ENCODE measurements around the gene ZBTB20. TPM values are rescaled to one million over a fixed set of nuclear protein-coding genes. Genes with fewer than 3 reads are reported as not detected.

ZBTB20 gene
- total and polyA plus RNA-seq, 10 of the 15 experiments (the other 5 are each of a cell fraction or from before 2014, with no cell fraction given) = 0.20 to 5.5 (median 2.2) TPM

GRCh38 chr3:115052906-115053305, 94.2 kb downstream of the ZBTB20 start:
- Histone ChIP-seq H3K4me3 (no peak overlapping the region), H4K20me1 (ENCODE audit: control insufficient read depth, insufficient read depth) (no peaks in the 10 kb centered on the region), H3K9ac (ENCODE audit: control insufficient read depth, insufficient read depth, low read length) (no peak overlapping the region), H3K4me1 (ENCODE audit: control insufficient read depth, insufficient read depth, low read length) (no peaks in the 10 kb centered on the region), H3K79me2 (ENCODE audit: control insufficient read depth, insufficient read depth, low read length) (no peaks in the 10 kb centered on the region), H3K36me3 (ENCODE audit: control insufficient read depth in 2 of 2, insufficient read depth in 2 of 2, low read length in 1 of 2) (no peaks in the 10 kb centered on the region), H2AFZ (ENCODE audit: control insufficient read depth, low read depth, low read length) (no peak overlapping the region), H3K9me3 (replicated peaks; ENCODE audit: control insufficient read depth, insufficient read depth, low read length) (no peaks in the 10 kb centered on the region), H3K27ac (ENCODE audit: control insufficient read depth, insufficient read depth) (no peak overlapping the region), H3K27me3 (replicated peaks in 1 of 2; ENCODE audit: control insufficient read depth in 2 of 2, insufficient read depth in 2 of 2, low read length in 1 of 2) (no peaks in the 10 kb centered on the region), H3K4me2 (ENCODE audit: control insufficient read depth, insufficient read depth) (no peak overlapping the region)
- intact Hi-C loops (cut with micrococcal nuclease; ENCODE audit: unreplicated experiment) = no loop called here
- RAD21 ChIA-PET (ENCODE audit: unreplicated experiment) = interaction anchor here (1.1 to 1.6 kb wide), 2 partner anchors 224 to 640 kb away, joined by 3 to 4 read pairs; no protein-coding TSS in a partner anchor
- no TSS peak for BruUV-seq (replicated peaks)
- SMC1A ChIA-PET (ENCODE audit: uncharacterized antibody, unreplicated experiment) = interaction anchor here (0.9 to 2.1 kb wide), 7 partner anchors 9 to 226 kb away, joined by 3 to 7 read pairs (median 4); no protein-coding TSS in a partner anchor
- WGBS (ENCODE audit: insufficient coverage, insufficient replicate concordance, low lambda C conversion rate, missing lambda C conversion rate) = 35% methylated on average over 3 of the region's 3 CpGs
- POLR2A ChIA-PET = no interaction called here
- no peak for DNase-seq (ENCODE audit: low read depth, low spot score)
- ATAC-seq = 0 out of 3 replicates have a peak, but pooled peaks have one; percentile 40
- CTCF ChIA-PET = interaction anchor here (0.9 to 1.9 kb wide), 3 partner anchors 11 to 40 kb away, joined by 3 to 12 read pairs (median 4); no protein-coding TSS in a partner anchor
- TF ChIP-seq GATAD2B (conservative IDR thresholded peaks at IDR 0.05; ENCODE audit: low read depth) = no peak
- no peak for TF ChIP-seq HDAC6 (IDR thresholded peaks at IDR 0.05; ENCODE audit: unreplicated experiment)
- peak; percentile 68 for TF ChIP-seq TCF7 (IDR thresholded peaks at IDR 0.05; ENCODE audit: borderline replicate concordance)
- no peak for TF ChIP-seq NFIC (IDR thresholded peaks at IDR 0.05; ENCODE audit: low read depth, low read length)
- no peak for TF ChIP-seq RB1 (IDR thresholded peaks at IDR 0.05; ENCODE audit: borderline replicate concordance)
- TF ChIP-seq SIX5 (IDR thresholded peaks at IDR 0.05; ENCODE audit: low read depth, low read length, severe bottlenecking) = no peak
- no peak for TF ChIP-seq PML (IDR thresholded peaks at IDR 0.05; ENCODE audit: low read length)
- TF ChIP-seq RUNX3 (IDR thresholded peaks at IDR 0.05; ENCODE audit: low read length) = peak; percentile 73
- TF ChIP-seq HDAC2 (IDR thresholded peaks at IDR 0.05) = no peak
- no peak for TF ChIP-seq NFYA (IDR thresholded peaks at IDR 0.05; ENCODE audit: borderline replicate concordance, low read depth, low read length)
- TF ChIP-seq CHD4 (IDR thresholded peaks at IDR 0.05) = no peak
- no peak for TF ChIP-seq HDGF (IDR thresholded peaks at IDR 0.05)
- no peak for TF ChIP-seq WRNIP1 (IDR thresholded peaks at IDR 0.05; ENCODE audit: borderline replicate concordance, low read depth, low read length)
- TF ChIP-seq ATF7 (IDR thresholded peaks at IDR 0.05; ENCODE audit: low read depth) = 0 out of 2 replicates have a peak, but pooled peaks have one; percentile 28
- no peak for TF ChIP-seq BCL3 (IDR thresholded peaks at IDR 0.05; ENCODE audit: borderline replicate concordance, insufficient read depth, low read depth, low read length, poor library complexity, severe bottlenecking)
- TF ChIP-seq RFX5 (IDR thresholded peaks at IDR 0.05; ENCODE audit: low read depth, low read length) = no peak
- TF ChIP-seq POLR2AphosphoS2 (IDR thresholded peaks at IDR 0.05; ENCODE audit: low read depth, low read length) = no peak
- no peak for TF ChIP-seq RELA (IDR thresholded peaks at IDR 0.05; ENCODE audit: borderline replicate concordance, partially characterized antibody)
- no peak for TF ChIP-seq SMAD1 (IDR thresholded peaks at IDR 0.05; ENCODE audit: low read depth, partially characterized antibody)
- TF ChIP-seq RBBP5 (conservative IDR thresholded peaks at IDR 0.05) = no peak
- no peak for TF ChIP-seq CREB1 (IDR thresholded peaks at IDR 0.05; ENCODE audit: low read depth)
- TF ChIP-seq, protein P1, sequence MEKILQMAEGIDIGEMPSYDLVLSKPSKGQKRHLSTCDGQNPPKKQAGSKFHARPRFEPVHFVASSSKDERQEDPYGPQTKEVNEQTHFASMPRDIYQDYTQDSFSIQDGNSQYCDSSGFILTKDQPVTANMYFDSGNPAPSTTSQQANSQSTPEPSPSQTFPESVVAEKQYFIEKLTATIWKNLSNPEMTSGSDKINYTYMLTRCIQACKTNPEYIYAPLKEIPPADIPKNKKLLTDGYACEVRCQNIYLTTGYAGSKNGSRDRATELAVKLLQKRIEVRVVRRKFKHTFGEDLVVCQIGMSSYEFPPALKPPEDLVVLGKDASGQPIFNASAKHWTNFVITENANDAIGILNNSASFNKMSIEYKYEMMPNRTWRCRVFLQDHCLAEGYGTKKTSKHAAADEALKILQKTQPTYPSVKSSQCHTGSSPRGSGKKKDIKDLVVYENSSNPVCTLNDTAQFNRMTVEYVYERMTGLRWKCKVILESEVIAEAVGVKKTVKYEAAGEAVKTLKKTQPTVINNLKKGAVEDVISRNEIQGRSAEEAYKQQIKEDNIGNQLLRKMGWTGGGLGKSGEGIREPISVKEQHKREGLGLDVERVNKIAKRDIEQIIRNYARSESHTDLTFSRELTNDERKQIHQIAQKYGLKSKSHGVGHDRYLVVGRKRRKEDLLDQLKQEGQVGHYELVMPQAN (conservative IDR thresholded peaks at IDR 0.05) = no peak
- no peak for TF ChIP-seq LARP7 (IDR thresholded peaks at IDR 0.05)
- TF ChIP-seq PAX8 (IDR thresholded peaks at IDR 0.05) = no peak
- in situ Hi-C loops (cut with MboI) = no loop called here
- FAIRE-seq = no peak
